ENCODE data around the gene ADIG.
"Not testable (repeated sequence)": the region's sequence is repeated elsewhere in the genome, so short reads cannot be mapped to it uniquely, and the experiment has no call there.

ADIG gene

GRCh38 chr20:38573413-38573812, 7.6 kb upstream of the ADIG start:
- DNase-seq: no peak

- no peak for DNase-seq
These were observed 1.6 kb upstream of the ADIG start for GRCh38 chr20:38579219-38579910.

DNA sequence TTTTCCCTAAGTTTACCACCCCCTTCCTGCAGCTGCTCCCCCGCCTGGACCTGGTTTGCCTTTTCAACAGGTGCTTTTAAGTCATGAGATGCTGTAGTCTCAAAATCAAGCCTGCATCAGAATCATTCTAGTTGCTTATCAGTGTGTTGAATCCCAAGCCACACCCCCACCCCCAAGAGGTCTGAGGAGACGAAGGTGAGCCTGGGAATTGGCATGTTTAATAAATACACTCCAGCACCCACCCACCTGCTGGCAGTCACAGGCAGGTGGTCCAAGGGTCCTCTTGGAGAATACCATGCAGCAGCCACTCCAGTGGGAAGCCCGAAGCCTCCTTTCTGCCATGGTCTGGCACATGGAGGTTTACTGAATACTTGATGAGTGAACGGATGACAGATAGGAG, 1.1 kb upstream of the ADIG start:
- no peak for DNase-seq

- DNase-seq: no peak
These were observed 897 bp downstream of the ADIG start for GRCh38 chr20:38581830-38582358.

- no peak for DNase-seq
These were observed 2.3 kb downstream of the ADIG start for GRCh38 chr20:38583306-38583705.

DNA sequence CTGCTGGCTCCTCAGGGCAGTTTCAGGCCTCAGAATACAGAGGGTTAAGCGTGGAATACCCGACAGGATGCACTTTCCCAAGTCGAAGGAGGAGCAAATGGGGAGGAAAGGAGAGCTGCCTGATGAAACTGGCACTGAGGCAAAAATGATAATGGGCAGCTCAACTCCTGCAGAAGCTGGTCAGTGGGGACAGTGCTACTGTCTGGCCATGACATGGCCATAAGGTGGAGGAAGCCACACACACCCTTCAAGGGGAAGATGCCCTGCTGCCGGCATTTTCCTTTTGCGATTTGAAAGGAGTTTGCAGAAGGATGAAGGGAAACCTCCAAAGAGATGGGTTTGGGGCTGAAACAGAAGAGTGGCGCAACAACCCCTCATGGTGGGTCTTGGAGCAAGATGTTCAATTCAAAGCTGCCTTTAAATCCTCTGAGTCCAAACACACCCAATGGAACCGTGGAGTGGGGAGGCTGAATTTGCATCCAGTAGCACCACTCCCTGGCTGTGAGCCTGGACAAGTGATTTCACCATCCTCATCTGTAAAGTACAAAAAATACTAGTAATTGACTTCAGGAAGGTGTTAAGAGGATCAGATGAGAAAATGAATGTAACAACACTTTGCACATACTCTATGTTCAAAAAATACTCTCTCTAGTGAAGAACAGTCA, 3.2 kb downstream of the ADIG start:
- DNase-seq: no peak

DNA sequence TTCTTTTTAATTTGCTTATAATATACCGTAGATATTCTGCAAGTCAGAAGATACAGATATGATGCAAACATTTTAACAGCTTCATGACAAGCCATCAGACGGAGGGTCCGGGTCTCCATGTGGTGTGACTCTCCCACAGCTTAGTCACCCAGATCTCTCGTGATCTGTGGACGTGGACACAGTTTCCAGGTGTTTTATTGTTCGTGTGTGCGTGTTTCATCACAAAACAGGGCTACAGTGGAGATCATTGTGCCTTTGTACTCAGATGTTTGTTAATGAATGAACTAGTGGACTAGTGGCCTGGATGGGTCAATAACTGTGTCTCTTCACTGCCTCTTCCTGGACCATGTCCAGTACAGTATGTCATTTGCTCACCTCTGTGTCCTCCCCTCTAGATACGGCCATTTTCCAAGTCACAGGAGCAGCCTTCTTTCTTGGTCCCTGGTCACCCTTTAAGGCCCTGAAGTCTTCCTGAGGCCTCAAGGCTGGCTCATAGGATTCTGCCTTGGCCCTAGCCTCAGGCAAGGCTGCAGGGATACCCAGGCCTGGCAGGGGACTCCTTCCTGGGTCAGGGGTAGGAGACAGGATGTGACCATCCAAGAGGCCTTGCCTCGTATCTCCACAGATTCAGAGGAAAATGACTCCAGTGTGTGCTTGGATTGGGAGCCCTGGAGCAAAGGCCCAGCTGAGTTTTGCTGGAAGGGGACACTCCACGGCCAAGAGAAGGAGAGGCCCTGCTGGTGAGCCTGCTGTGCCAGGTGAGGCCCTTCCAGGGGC, 4.6 kb downstream of the ADIG start:
- no peak for DNase-seq

DNA sequence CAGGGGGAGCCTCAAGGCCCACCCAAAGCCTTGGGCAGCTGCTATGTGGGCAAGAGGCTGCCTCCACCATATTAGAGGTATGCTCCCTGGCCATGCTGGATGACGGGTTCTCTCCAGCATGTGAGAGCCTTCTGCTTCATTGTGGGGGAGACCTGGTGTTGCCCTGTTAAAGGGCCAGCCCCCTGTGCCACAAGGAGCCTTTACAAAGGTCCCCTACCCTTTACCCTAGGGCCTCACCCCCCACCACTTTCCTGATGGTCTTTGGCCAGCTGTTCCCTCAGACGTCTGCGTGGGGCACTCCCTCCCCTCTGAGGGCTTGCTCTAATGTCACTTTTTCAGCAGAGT, 5.2 kb downstream of the ADIG start:
- no peak for DNase-seq

DNA sequence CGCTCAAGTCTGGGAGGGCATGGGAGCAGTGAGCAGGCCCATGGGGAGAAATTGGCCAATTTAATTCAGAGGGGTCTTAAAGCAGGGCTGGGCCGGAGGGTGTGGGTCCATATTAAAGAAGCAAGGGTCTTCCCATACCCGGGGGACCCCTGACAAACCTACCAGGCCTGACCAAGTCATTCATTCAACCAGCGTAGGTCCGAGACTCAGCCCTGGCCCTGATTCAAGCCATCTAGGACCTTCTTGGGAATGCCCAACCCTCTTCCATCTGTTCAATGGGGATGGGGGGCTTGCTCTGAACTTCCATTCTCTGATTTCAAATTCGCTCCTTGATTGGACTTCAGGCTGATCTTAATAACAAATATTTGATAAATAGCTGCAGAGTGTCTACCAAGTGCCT, 7.3 kb downstream of the ADIG start:
- DNase-seq: no peak

DNA sequence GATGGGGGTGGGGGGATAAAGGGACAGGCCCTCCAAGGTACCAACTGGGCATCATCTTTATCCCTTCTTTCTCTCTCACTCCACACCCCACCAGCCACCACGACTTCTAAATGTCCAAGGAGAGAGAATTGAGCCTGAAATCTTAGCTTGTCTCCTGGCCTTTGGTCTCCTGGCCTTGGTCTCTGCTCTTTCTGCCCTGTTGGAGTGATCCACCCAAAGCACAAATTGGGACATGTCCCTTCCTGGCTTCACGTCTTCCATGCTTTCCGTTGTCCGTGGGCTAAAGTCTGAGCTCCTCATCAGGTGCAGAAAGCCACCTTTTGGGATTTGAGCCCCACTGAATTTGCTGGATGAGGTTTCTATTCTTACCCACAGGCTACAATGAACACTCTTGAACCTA, 8.4 kb downstream of the ADIG start:
- no peak for DNase-seq

DNA sequence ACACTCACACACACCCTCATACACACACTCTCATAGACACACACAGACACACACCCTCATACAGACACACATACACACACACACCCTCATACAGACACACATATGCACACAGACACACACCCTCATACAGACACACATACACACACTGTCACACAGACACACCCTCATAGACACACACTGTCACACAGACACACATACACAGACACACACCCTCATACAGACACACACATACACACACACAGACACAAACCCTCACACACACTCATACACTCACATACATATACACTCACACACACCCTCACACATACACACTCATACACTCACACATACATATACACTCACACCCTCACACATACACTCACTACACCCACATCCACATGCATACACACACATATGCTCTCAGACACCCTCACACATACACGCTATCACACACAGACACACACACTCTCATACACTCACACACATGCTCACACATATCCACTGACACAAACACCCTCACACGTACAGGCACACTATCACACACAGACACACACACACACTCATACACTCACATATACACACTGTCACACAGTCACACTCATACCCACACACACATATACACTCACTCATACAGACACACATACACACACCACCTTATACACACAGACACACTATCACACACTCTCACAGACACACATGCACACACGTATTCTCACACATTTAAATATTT, 9.1 kb downstream of the ADIG start:
- no peak for DNase-seq

GRCh38 chr20:38590676-38591473, 9.9 kb downstream of the ADIG start:
- DNase-seq: no peak

GRCh38 chr20:38591474-38592410, 10.7 kb downstream of the ADIG start:
- DNase-seq: no peak

DNA sequence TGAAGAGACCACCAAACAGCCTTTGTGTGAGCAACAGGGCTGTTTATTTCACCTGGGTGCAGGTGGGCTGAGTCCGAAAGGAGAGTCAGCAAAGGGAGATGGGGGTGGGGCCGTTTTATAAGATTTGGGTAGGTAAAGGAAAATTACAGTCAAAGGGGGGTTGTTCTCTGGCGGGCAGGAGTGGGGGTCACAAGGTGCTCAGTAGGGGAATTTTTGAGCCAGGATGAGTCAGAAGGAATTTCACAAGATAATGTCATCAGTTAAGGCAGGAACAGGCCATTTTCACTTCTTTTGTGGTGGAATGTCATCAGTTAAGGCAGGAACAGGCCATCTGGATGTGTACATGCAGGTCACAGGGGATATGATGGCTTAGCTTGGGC, 11.4 kb downstream of the ADIG start:
- DNase-seq: not testable (repeated sequence)

DNA sequence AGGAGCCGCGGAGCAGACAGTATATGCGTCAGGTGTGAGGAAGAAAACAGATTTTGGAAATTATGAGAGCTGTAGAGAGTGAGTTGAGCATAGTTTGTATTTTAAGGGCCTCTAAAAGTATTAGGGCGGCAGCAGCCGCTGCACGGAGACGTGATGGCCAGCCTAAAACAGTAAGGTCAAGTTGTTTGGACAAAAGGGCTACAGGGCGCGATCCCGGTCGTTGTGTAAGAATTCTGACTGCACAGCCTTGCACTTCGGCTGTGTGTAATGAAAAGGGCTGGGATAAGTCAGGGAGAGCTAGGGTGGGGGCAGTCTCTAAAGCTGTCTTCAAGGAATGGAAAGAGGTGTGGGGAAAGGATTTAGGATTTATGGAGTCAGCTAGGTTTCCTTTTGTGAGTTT, 13.3 kb downstream of the ADIG start:
- not testable (repeated sequence) for DNase-seq

- not testable (repeated sequence) for DNase-seq
These were observed 14.9 kb downstream of the ADIG start for GRCh38 chr20:38595886-38596285.

DNA sequence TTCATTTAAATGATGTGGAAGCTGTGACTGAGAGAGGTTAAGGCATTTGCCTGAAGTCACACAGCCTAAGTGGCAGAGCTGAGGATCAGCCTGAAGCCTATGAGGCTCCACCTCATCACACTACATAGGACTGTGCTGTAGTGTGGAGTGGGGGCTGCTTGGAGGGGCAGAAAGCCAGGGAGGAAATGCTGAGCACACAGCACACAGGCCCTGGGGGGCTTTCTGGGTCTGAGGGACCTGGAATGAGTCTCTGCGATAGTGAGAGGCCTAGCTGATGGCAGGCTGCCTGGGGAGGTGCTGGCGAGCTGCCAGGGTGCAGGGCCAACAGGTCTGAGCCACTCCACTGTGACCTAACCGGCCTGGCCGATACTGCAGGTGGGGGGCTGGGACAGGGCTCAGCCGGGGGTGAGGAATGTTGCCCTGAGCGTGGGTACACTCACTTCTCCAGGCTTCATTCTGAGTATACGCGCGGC, 18.4 kb downstream of the ADIG start:
- no peak for DNase-seq

GRCh38 chr20:38600057-38600456, 19.1 kb downstream of the ADIG start:
- DNase-seq: no peak

- no peak for DNase-seq
These were observed 20.5 kb downstream of the ADIG start, which contains the start of gene ARHGAP40 for GRCh38 chr20:38601216-38602184. Gene ARHGAP40, plus strand, starts transcription at chr20:38601809.

DNA sequence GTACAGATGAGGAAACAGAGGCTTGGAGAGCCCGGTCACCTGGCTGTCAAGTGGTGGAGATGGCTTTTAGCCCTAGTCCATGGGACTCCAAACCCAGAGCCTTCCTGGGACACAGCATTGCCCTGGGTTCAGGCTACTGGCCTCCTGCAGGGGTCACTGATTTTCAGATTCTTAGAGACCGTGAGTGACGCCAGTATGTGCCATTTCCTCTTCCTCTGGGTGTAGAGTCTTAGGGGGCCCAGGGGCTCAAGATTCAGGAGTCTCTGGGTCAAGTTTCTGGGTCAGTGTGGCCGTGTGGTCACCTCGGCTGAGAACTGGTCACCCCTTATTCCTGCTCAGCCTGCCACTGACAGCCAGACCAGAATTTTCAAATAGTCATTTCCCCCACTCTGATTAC, 21.2 kb downstream of the ADIG start:
- no peak for DNase-seq
